Stimulated activated CD4-positive, alpha-beta T cell treated with anti-CD3 and anti-CD28 coated beads, Interleukin-12 subunit alpha, Interleukin-12 subunit beta, amount 100 ng/mL, for 24 hours (primary cell): Measurements from ENCODE around the gene SCN3B.
A peak's percentile ranks its signal among the peaks of the same experiment; 100 is the strongest.

ENCODE experiments used
- DNase-seq, 2 experiments: peaks; one replicate each; pipeline ENCODE4 v3.0.0-alpha.2; 2020; ENCODE audit warnings: low read depth in 2 of 2

SCN3B gene

DNA sequence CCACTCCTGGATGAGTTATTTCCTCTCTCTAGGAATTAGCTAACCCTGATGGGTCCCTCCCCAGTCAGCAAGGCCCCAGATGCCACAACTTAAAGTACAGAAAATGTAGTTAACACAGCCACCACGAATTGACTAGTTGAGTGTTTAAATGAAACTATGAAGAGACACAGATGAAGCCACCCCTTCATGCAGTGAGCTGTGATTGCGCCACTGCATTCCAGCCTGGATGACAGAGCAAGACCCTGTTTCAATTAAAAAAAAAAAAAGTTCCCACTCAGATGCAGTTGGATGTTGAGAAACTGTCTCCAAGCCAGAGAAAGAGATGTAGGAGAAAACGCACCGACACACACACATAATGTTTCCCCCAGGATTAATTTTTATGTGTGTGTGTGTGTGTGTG lies 53.3 kb downstream of the SCN3B start:
- no peak for DNase-seq

- DNase-seq, result no peak
These were observed 56.6 kb downstream of the SCN3B start for GRCh38 chr11:123597859-123598258.

- DNase-seq, result no peak
These were observed 59.5 kb downstream of the SCN3B start for GRCh38 chr11:123594921-123595320.

- no peak for DNase-seq
These were observed 60.1 kb downstream of the SCN3B start for GRCh38 chr11:123594188-123594901.

DNA sequence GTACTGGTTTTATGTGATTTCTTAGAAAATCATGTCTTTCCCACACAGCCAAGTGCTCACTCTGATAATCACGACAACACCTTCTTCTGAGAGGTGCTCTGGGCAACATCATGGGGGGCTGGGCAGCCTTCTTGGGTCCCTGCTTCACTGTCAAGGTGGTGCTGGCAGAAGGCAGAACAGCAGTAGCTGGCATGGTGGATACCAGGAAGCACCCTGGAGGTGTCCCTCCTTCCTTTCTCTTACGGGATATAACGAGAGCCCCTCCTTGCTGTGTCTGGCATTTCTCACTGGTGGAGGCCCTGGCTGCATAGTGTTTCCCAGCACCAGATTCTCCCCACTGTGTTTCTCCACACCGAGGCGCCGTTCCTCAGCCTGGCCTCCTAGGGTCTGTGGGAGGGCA lies 60.9 kb downstream of the SCN3B start:
- DNase-seq, result no peak

GRCh38 chr11:123590296-123590912 lies 64.0 kb downstream of the SCN3B start:
- DNase-seq, result no peak

- no peak for DNase-seq
These were observed 65.6 kb downstream of the SCN3B start for GRCh38 chr11:123588864-123589262.

GRCh38 chr11:123588117-123588863 lies 66.1 kb downstream of the SCN3B start:
- DNase-seq, result no peak

DNA sequence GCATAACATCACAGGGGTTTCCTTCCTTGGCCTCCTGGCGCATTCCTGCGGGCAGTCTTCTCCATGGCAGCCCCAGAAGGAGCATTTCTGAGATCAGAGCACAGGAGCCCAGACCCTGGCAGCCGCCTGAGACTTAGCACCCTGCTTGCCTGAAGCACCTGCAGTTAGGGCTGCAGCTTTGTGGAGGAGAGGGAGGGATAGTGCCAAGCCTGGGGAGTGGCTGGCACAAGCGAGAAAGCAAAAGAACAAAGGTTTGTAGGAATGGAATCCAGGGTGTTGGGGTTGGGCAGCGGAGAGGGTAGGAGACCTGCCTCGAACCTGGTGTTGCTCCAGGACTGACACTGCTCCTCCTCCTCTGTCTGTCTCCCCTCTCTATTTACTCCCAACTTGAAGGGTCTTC lies 66.9 kb downstream of the SCN3B start:
- DNase-seq, result no peak

GRCh38 chr11:123587044-123587443 lies 67.4 kb downstream of the SCN3B start:
- DNase-seq, result no peak

DNA sequence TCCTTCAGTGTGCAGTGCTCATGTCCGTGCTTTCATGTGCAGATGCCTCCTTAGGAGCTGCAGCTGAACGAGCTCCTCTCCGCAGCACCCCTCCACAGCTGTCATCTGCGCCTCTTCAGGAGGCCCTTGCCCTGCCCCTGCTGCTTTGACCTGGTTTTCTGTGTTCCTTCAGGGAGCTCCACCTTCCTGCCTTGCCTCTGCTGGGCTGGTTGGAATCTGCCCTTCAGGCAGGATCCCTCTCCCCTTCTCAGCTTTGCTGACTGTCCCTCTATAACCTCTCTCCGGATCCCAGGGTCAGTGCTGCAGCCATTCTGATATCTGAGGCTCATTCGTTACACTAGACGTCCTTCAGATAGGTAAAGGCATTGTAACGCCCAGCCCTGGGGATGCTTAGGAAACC lies 67.9 kb downstream of the SCN3B start:
- no peak for DNase-seq

DNA sequence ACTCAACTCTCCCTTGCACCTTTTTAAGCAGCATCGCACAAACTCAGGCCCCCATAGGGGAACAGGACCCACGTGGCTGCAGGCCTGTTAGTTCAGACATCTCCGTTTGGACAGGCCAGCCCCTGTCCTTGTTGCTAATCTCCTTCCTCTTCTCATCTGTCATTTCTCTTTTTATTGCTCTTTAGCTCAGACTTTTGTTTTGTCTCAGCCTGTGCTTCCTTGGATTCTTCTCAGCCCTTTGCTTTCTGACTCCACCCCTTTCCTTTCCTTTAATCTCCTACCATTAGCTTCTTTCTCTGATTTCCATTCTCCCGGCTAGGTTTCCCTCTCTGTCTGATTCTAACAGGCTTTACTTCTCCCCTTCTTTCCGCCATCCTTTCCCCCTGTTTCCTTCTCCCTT lies 68.7 kb downstream of the SCN3B start:
- DNase-seq, result no peak

GRCh38 chr11:123585206-123585605 lies 69.2 kb downstream of the SCN3B start:
- no peak for DNase-seq

- no peak for DNase-seq
These were observed 69.7 kb downstream of the SCN3B start for GRCh38 chr11:123584737-123585136.

DNA sequence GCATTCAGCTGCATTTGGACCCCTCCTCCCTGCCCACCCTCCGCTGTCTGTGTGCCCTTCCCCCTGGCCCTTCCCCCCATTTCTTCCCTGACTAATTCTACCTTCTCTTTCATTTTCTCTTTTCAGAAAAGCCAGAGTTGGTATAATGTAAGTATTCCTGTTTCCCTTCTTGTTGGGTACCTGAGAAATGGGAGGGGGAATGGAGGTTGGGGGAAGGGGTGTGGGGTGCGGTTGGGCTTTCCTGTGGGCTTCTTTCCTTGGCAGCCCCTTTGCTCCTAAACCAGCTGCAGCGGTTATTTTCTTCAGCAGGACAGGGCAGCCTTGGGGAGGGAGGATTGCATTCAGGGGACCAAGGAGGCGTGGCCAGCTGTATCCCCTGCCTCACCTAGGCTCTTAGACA lies 70.2 kb downstream of the SCN3B start:
- DNase-seq, result no peak

DNA sequence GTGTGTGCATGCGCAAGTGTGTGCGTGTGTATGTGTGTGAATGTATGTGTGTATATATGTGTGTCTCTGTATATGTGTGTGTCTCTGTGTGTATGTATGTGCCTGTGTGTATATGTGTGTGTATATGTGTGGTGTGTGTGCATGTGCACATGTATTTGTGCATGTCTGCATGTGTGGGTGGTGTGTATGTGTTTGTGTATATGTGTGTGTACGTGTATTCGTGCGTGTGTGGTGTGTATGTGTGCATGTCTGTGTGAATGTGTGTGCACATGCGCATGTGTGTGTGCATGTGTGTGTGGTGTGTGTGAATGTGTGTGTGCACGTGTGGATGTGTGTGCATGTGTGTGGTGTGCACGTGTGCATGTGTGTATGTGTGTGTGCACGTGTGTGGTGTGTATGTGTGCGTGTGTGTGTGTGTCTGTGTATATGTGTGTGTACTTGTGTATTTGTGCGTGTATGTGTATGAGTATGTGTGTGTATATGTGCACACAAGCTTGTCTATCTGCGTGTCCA lies 71.4 kb downstream of the SCN3B start:
- no peak for DNase-seq

GRCh38 chr11:123581651-123582399 lies 72.6 kb downstream of the SCN3B start:
- DNase-seq, result no peak

- peak; percentile 43 to 56 for DNase-seq
These were observed 73.7 kb downstream of the SCN3B start for GRCh38 chr11:123580557-123581275.

DNA sequence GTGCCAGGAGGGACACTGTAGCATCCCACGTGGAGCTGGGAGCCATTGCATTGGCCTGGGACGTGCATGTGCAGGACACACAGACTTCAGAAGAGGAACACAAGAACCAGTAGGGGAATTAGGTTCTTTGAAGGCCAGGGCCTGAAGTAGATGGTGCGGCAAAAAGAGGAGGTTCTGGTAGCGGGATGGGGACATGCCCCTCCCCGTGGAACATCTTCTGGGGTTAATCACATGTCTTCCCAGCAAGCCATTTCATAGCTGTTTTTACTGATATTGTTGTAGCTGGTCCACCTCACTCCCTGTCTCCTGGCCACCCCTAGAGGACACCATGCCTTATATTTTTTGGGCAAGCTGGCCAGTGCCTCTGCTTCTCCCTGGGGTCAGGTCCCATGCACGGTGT lies 74.3 kb downstream of the SCN3B start:
- DNase-seq, result no peak

- DNase-seq, result no peak
These were observed 75.0 kb downstream of the SCN3B start for GRCh38 chr11:123579482-123579812.
